ENCODE measurements around the gene UGCG.

UGCG gene

DNA sequence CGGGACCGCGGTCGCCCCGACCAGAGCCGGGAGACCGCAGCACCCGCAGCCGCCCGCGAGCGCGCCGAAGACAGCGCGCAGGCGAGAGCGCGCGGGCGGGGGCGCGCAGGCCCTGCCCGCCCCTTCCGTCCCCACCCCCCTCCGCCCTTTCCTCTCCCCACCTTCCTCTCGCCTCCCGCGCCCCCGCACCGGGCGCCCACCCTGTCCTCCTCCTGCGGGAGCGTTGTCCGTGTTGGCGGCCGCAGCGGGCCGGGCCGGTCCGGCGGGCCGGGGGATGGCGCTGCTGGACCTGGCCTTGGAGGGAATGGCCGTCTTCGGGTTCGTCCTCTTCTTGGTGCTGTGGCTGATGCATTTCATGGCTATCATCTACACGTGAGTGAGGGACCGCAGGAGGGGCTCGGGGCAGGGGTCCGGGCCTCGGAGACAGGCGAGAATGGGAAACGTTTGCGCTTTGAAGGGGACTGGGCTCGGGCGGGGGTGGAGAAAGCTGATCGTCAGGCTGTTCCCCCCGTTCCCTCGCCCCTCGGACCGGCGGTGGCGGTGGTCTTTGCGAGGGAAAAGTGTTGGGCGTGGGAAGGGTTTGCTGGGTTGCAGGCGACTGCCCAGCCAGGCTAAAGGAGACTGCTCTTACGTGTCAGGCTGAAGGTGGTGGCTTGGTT is 457 bp downstream of the UGCG start:
- peak overlapping the region; percentile 86 for H3K4me3 ChIP-seq (ENCODE audit: low read depth, low read length)
- DNase-seq (ENCODE audit: low read depth): peak; percentile 55
- no peak for TF ChIP-seq CTCF (IDR thresholded peaks at IDR 0.05; ENCODE audit: low read depth, low read length)
- peak; percentile 11; the same call in 1 of the 2 replicates for TF ChIP-seq MAX (IDR thresholded peaks at IDR 0.05; ENCODE audit: low read depth, low read length)

DNA sequence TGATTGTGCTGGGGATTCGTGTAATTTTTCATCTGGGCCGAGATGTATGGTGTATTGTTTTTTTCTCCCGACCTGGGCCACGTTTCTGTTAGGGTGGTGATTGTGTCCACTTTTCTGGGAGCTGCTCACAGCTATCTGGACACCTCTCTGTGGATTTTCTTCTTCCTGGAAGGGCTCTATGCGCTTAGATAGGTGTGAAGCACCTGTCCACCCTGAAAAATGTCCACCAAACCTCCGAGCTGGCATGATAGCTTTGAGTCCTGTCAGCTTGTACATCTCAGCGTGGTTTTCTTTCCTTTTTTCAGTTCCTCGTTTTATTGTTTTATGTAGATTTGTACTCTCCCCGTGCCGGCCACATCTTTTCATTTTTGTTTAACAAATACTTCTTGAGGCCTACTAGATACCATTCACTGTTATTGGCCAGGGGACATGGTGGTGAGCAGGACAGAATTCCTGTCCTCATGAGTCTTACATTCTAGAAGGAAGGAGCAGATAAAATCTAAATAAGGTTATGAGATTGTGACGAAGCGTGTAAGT is 1.1 kb downstream of the UGCG start:
- peak; percentile 59 for DNase-seq (ENCODE audit: low read depth)
- peak overlapping the region; percentile 86 for H3K4me3 ChIP-seq (ENCODE audit: low read depth, low read length)
- TF ChIP-seq MYC (IDR thresholded peaks at IDR 0.05; ENCODE audit: low read depth, low read length) (peak; percentile 49; the same call in 1 of the 2 replicates), CTCF (IDR thresholded peaks at IDR 0.05; ENCODE audit: low read depth, low read length) (no peak), POLR2A (IDR thresholded peaks at IDR 0.05; ENCODE audit: extremely low read depth, insufficient read length) (no peak), MAX (IDR thresholded peaks at IDR 0.05; ENCODE audit: low read depth, low read length) (no peak)

DNA sequence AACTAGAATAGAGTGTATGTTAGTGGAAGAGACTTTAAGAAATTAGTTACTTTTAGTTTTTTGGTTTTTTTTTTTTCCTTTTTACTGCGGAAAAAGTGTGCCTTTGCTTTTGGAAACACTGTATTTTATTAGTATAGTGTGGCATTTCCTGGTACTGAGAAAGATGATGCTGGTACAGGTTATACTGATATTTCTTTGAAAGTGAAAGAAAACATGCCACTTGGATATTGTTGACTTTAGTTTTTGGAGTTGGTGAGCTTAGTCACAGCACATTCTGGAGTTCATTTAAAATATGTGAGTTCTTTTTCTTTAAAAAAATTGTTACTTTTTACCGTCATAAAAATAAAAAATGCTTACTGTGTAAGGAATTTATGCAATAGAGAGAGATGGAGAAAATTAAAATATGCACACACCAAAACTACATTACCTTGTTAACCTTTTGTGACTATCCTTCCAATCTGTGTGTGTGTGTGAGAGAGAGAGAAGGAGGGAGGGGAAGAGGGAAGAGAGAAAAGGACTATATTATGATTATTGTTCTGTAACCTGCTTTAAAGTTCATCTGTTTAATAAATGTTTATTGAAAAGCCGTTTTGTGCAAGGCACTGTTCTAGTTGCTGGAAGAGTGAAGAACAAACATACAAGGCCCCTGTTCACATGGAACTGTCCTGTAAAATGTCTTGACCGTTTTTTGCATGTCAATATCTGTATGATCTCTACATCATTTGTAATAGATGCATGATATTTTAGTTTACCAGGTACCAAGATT is 1.9 kb downstream of the UGCG start:
- H3K4me3 ChIP-seq (ENCODE audit: low read depth, low read length): peak overlapping the region; percentile 86
- no peak for DNase-seq (ENCODE audit: low read depth)
- TF ChIP-seq MYC (IDR thresholded peaks at IDR 0.05; ENCODE audit: low read depth, low read length) (no peak), MAX (IDR thresholded peaks at IDR 0.05; ENCODE audit: low read depth, low read length) (no peak), CTCF (IDR thresholded peaks at IDR 0.05; ENCODE audit: low read depth, low read length) (no peak), POLR2A (IDR thresholded peaks at IDR 0.05; ENCODE audit: extremely low read depth, insufficient read length) (no peak)

- DNase-seq (ENCODE audit: low read depth): no peak
- no peak overlapping the region for H3K4me3 ChIP-seq (ENCODE audit: low read depth, low read length)
- no peak for TF ChIP-seq CTCF (IDR thresholded peaks at IDR 0.05; ENCODE audit: low read depth, low read length)
- no peak for TF ChIP-seq MAX (IDR thresholded peaks at IDR 0.05; ENCODE audit: low read depth, low read length)
- no peak for TF ChIP-seq POLR2A (IDR thresholded peaks at IDR 0.05; ENCODE audit: extremely low read depth, insufficient read length)
- no peak for TF ChIP-seq MYC (IDR thresholded peaks at IDR 0.05; ENCODE audit: low read depth, low read length)
These were observed 3.7 kb downstream of the UGCG start for GRCh38 chr9:111900151-111900857.

DNA sequence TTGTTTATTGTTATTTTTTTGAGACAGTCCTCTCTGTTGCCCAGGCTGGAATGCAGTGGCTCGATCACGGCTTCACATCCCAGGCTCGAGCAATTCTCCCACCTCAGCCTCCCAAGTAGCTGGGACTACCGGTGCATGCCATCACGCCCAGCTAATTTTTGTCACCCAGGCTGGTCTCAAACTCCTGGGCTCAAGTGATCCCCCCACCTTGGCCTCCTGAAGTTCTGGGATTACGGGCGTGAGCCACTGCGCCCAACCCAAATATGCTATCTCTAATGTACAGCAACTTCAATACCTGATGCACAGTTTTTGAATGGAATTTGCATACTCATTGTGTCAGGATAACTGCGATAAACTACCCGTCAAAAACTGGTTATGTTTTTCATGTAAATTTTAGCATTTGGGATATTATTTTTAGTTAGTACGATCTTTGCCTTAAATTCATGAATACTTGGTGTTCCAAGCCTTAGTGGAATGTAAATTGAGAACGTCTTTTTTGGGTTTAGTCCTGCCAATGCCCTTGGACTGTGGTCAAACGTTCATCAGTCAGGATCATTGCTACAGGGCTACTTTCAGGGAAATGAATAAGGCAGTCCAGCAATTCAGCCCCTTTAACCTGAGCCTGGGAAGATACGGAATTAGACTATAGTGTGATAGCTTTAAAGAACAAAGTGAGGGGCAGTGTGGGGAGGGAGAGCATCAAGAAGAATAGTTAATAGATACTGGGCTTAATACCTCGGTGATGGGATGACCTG is 4.4 kb downstream of the UGCG start:
- TF ChIP-seq CTCF (IDR thresholded peaks at IDR 0.05; ENCODE audit: low read depth, low read length): no peak
- TF ChIP-seq MAX (IDR thresholded peaks at IDR 0.05; ENCODE audit: low read depth, low read length): no peak
- no peak for TF ChIP-seq MYC (IDR thresholded peaks at IDR 0.05; ENCODE audit: low read depth, low read length)
- no peak for TF ChIP-seq POLR2A (IDR thresholded peaks at IDR 0.05; ENCODE audit: extremely low read depth, insufficient read length)
- no peak overlapping the region for H3K4me3 ChIP-seq (ENCODE audit: low read depth, low read length)
- DNase-seq (ENCODE audit: low read depth): no peak

All from NB4 (cell line).